NCI-H345 (cell line): ENCODE data around the gene SPATC1L.
"Not testable (repeated sequence)": the region's sequence is repeated elsewhere in the genome, so short reads cannot be mapped to it uniquely, and the experiment has no call there.

ENCODE experiments used
- DNase-seq: peaks from one replicate; lab custom pipeline; 2025; lab: John Stamatoyannopoulos, UW

The SPATC1L gene

DNA sequence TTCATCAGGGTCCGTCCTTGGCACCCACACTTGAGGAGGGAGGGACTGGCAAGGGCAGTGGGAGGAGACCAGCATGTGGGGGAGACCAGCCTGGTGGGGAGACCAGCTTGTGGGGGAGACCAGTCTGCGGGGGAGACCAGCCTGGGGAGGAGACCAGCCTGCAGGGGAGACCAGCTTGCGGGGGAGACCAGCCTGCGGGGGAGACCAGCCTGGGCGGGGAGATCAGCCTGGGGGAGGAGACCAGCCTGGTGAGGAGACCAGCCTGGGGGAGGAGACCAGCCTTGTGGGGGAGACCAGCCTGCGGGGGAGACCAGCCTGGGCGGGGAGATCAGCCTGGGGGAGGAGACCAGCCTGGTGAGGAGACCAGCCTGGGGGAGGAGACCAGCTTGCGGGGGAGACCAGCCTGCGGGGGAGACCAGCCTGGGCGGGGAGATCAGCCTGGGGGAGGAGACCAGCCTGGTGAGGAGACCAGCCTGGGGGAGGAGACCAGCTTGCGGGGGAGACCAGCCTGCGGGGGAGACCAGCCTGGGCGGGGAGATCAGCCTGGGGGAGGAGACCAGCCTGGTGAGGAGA lies 836 bp downstream of the SPATC1L start:
- not testable (repeated sequence) for DNase-seq

DNA sequence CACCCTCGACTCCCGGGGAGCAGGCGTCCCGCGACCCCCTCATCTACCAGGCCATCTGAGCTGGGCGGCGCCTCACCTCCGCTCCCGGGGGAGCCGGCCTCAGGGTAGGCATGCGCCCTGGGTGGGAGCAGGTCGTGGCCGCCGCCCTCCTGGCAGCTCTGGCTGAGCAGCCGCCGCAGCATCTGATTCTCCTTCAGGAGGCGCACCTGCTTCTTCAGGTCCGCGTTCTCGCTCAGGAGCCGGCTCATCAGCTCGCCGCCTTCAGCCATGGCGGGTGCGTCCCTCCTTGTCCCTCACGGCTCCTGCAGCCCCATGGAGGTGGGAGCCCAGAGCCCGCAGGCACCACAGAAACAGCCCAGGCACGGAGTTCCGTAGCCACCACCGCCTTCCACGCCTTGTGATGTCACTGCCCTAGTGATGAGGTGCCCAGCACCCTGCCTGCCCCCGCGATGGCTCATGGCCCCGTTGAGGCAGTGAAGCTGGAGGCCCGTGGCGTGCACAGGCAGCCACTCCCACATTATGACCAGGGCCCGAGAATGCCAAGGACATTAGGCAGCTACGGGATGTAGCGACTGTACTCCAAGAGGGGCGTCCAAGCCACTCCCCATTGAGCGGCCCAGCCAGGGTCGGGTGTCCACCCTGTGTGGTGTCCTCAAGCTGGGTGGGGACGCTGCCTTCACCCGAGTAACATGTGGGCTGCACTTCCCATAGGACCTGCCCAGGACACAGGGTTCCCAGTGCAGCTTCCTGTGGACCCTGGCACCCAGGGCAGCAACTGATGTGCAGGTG lies 1.5 kb downstream of the SPATC1L start:
- no peak for DNase-seq

DNA sequence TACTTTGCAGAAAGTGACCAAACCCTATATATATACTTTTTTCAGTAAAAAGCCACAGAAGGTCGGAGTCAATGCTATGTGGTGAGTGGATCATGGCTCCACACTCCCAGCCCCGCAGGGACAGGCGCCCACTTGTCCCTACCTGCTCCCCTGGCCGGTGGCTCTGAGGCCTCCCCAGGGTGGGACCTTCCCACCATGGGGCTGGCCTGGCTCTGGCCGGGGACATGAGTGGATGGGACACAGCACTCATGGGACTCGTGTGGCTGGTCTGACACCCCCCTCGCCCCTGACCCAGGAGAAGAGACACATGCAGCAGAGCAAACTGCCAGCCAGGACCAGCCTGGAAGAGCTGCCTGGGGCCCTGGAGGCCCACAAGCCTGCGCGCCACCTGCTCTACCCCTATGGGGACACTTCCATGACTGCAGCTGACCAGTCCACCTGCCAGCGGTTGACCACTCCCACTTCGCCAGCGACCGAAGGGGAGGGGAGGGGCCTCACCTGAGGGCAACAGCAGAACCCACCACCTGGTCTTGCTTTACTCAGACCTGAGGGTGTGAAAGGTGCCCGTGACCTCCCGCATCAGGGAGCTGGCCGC lies 2.2 kb downstream of the SPATC1L start:
- DNase-seq, result no peak

DNA sequence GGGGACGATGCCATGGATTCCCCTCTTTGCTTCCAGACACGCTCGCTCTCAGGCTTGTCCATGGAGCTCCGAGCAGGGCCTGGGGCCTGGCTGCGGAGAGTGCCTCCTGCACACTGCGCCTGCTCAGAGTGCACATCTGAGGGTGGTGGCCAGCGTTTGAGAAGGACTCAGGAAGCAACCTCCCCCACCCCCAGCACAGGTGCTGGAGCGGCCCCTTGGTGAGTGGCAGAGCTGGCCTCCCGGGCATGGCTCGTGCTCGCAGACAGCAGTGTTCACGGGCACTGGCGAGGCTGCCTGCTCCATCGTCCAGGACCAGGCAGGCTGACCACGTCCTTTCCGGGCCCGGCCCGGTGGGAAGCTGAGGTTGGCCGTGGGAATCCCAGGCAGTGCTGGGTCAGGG lies 2.8 kb downstream of the SPATC1L start:
- no peak for DNase-seq

DNA sequence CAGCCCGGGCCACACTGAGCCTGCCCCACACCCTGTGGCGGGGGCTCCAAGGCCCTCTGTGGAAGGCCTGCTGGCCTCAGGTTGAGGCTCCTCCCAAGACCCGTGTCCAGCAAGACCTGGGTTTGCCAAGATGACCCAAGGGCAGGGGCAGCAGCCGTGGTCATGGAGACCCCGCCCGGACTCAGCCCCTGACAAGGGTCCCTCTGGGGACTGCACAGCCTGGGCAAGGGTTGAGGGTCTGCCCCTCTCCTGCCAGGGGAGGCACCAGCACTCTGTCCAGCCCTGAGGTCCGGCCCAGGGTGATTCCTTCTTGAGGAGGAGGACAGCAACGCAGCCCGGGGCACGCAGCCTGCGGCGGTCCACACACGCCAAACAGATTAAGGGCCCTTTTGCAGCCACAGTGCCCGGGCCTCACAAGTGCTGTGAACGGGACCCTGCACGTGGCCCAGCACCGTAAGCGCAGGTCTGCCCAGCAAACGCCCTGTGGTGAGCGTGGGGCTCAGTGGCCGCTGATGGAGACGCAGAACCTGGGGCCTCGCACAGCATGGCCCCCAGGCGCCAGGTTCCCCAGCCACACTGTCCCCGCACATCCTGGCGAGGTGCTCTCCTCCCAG lies 3.4 kb downstream of the SPATC1L start:
- DNase-seq, result no peak

GRCh38 chr21:46180079-46180722 lies 4.1 kb downstream of the SPATC1L start:
- no peak for DNase-seq

GRCh38 chr21:46179708-46180078 lies 4.6 kb downstream of the SPATC1L start:
- DNase-seq, result no peak

DNA sequence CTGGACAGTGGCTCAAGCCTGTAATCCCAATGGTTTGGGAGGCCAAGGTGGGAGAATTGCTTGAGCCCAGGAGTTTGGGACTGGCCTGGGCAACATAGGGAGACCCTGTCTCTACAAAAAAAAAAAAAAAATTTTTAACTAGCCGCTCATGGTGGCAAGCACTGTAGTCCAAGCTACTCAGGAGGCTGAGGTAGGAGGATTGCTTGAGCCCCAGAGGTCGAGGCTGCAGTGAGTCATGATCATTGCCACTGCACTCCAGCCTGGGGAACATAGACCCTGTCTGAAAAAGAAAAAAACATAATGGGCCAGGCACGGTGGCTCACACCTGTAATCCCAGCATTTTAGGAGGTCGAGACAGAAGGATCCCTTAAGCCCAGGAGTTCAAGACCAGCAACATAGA lies 5.3 kb downstream of the SPATC1L start:
- DNase-seq, result no peak

GRCh38 chr21:46176443-46177129 lies 7.7 kb downstream of the SPATC1L start:
- not testable (repeated sequence) for DNase-seq

DNA sequence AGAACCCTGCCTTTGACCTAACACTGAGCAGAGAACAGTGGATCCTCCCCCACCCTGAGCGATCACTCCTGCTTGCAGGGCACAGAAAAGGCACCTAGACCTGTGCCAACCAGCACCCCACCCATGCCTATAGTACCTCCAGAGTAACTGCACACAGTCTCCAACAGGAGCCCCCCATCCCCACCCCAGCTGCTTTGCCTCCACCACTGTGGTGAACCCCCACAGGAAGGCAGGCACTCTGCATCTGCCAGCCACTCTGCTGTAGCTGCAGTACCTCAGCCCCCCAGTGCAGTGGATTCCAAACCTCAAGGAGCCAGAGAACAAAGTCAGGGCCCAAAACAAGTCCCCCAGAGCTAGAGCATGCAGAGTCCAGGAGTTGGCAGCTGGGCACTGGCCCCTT lies 10.7 kb downstream of the SPATC1L start:
- DNase-seq, result no peak

DNA sequence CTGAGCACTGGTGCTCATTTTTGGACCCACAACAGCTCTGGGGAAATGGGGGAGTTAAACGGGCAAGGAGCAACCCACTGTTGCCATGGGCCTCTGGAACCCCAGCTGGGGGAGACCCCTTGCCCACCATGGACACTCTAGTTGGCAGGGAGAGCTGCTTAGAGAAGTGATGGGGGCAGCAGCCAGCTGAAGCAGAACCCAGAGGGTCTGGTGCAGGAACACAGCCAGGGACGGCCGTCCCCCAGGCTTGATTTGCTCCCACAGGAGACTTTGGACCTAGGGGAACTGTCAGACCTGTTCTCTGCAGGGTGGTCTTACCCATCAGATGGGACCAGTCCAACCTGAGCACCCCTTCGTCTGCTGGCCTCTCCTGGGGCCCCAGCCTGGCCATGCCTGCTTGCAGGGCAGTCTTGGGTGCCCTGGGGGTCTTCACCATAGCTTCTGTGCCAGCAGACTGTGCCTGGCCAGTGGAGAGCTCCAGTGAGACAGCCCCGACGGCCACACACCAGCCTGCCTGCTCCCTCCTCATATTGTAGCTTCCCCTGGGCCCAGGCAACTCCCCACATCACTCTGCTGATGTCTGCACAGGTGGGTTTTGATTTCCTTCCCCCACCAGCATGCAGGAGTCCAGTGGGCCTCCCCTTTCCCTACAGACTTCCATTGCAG lies 11.3 kb downstream of the SPATC1L start:
- no peak for DNase-seq

DNA sequence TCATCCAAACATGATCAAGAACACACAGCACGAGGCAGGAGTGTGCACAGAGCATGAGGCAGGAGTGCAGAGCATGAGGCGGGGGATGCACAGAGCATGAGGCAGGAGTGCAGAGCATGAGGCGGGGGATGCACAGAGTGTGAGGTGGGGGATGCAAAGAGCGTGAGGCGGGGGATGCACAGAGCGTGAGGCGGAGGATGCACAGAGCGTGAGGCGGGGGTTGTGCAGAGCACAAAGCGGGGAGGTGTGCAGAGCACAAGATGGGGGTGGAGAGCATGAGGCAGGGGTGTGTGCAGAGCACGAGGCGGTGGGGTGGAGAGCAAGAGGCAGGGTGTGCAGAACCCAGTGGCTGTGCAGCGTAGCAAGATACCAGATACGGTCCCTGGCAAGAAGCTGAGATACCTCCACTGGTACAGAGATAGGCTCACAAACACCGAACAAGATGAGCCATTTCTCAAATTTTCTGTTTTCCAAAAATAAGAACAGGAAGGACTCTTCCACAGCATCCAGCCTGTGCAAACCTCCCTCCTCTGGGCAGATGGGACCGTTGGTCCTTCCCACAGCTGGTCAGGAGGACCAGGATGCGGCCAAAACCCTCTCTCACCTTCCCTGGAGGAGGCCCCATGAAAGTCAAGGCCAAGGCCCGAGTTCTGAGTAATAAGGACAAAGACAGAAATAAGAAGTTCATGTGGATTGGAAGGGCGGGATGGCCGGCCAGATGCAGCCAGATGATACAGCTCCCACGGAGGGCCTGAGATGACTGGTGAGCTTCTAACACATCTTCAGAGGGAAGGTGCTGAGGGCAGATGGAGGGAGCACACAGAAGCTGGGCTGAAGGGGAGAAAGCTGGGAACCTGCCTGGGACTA lies 12.0 kb downstream of the SPATC1L start:
- no peak for DNase-seq

- DNase-seq, result no peak
Measured at GRCh38 chr21:46171585-46171984, 12.7 kb downstream of the SPATC1L start.

- DNase-seq, result not testable (repeated sequence)
Measured at GRCh38 chr21:46170436-46171193, 13.6 kb downstream of the SPATC1L start.

DNA sequence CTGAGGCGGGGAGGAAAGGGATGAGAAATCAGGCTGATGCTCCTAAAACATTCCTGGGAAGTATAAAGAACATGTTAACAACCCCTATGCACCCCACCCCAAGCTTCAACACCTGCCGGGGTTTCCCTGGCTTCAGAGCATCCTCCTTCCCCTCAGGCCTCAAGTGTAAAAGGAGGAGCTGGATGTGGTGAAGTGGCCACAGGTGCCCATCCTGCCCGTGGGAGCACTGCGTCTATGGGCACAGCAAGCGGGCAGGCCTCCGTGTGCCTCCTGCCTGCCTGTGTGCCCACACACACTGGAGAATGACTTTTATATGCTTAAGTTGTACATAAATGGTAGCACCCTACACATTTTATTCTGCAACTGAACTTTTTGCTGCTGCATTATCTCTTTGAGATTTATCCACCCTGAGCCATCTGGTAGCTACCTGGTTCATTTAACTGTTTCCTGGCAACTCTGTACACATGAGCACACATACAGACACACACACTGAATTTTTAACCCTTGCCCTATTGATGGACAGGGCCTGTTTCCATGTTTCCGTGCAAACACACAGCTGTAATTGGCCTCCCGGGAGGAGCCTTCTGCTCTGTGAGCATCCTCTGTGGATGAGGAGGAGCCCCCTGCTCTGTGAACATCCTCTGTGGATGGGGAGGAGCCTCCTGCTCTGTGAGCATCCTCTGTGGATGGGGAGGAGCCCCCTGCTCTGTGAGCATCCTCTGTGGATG lies 15.4 kb downstream of the SPATC1L start:
- DNase-seq, result no peak

- DNase-seq, result no peak
Measured at GRCh38 chr21:46168238-46168637, 16.0 kb downstream of the SPATC1L start.

DNA sequence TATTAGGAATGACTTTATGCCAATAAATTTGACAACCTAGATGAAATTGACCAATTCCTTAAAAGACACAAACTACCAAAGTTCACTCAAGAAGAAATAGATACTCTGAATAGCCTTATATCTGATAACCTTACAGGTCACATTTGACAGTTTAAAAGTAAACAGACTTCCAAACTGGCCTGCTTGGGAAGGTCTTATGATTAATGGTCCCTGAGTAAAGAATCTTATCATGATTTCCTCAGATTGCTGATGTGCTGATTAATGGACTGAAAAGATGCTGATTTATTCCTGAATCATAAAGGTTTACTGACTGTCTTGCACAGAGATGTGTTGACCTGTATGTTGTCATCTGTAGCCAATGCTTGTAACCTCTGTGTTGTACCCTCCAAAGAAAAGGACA lies 19.2 kb downstream of the SPATC1L start:
- no peak for DNase-seq

DNA sequence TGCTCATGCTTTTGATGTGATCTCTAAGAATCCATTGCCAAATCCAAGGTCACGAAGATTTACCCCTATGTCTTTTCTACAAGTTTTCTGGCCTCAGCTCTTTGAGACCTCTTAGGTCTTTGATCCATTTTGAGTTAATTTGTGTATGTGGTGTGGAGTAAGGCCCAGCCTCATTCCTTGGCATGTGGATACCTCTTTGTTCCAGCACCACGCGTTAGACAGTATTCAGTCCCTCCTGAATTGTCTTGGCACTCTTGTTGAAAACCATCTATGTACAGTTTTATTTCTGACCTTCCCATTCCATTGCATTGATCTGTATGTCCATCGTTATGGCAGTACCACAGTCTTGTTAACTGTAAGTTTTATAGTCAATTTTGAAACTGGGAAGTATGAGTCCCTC lies 20.9 kb downstream of the SPATC1L start:
- no peak for DNase-seq
